Loucy (cell line): ENCODE measurements around the gene HOXD8.

Experiments
- H2AFZ ChIP-seq: fragments of 200-600 bp; sonication (generic); 2 replicates; pipeline ENCODE4 v1.6.0; 2016; ENCODE audit warnings: antibody characterized with exemption, mild to moderate bottlenecking, low read length, moderate library complexity
- H3F3A ChIP-seq: fragments of 200-600 bp; 2 replicates; pipeline ENCODE4 v1.6.0; 2016; ENCODE audit warnings: antibody characterized with exemption, low read depth, mild to moderate bottlenecking
- H3K27me3 ChIP-seq: fragments of 200-600 bp; sonication (generic); 2 replicates; pipeline ENCODE4 v1.6.1; 2014; ENCODE audit warnings: low read length, mild to moderate bottlenecking; ENCODE audit not compliant: insufficient read depth, poor library complexity, severe bottlenecking
- H3K36me3 ChIP-seq: fragments of 200-600 bp; sonication (generic); 2 replicates; pipeline ENCODE4 v1.6.1; 2016; ENCODE audit warnings: low read length; ENCODE audit not compliant: insufficient read depth
- H3K4me1 ChIP-seq: fragments of 200-600 bp; sonication (generic); 2 replicates; pipeline ENCODE4 v1.5.1; 2014; ENCODE audit warnings: low read length, mild to moderate bottlenecking; ENCODE audit not compliant: insufficient read depth, poor library complexity, severe bottlenecking
- H3K4me2 ChIP-seq: fragments of 200-600 bp; sonication (generic); 2 replicates; pipeline ENCODE4 v1.6.0; 2014; ENCODE audit warnings: antibody characterized with exemption, low read length, low read depth, mild to moderate bottlenecking; ENCODE audit not compliant: poor library complexity, severe bottlenecking
- H3K4me3 ChIP-seq: fragments of 200-600 bp; sonication (generic); 2 replicates; pipeline ENCODE4 v1.5.1; 2014; ENCODE audit warnings: low read length, mild to moderate bottlenecking, mixed read lengths; ENCODE audit not compliant: poor library complexity, severe bottlenecking
- H3K79me2 ChIP-seq: fragments of 200-600 bp; sonication (generic); 2 replicates; pipeline ENCODE4 v1.6.1; 2014; ENCODE audit warnings: low read length; ENCODE audit not compliant: insufficient read depth
- H3K9ac ChIP-seq: fragments of 200-600 bp; sonication (generic); 2 replicates; pipeline ENCODE4 v1.6.0; 2014; ENCODE audit warnings: mild to moderate bottlenecking, low read depth, low read length, moderate library complexity; ENCODE audit not compliant: poor library complexity, severe bottlenecking
- H3K9me2 ChIP-seq: fragments of 200-600 bp; sonication (generic); replicated peaks from 2 replicates; pipeline ENCODE4 v1.6.1; 2016; ENCODE audit warnings: low read depth, low read length, mixed read lengths
- H3K9me3 ChIP-seq: fragments of 200-600 bp; sonication (generic); 2 replicates; pipeline ENCODE4 v1.6.1; 2014; ENCODE audit warnings: mild to moderate bottlenecking, antibody characterized with exemption, low read length, low read depth; ENCODE audit not compliant: insufficient read depth
- H4K20me1 ChIP-seq: fragments of 200-600 bp; sonication (generic); 2 replicates; pipeline ENCODE4 v1.6.0; 2014; ENCODE audit warnings: antibody characterized with exemption, low read length, mild to moderate bottlenecking; ENCODE audit not compliant: insufficient read depth, poor library complexity, severe bottlenecking
- EZH2phosphoT487 ChIP-seq: fragments of 200-600 bp; IDR thresholded peaks from 2 replicates; pipeline ENCODE4 v1.6.1; 2018; ENCODE audit warnings: antibody characterized with exemption, mild to moderate bottlenecking, moderate library complexity, borderline replicate concordance
- TF ChIP-seq, protein P1 (sequence below): fragments of 200-600 bp; sonication (generic); conservative IDR thresholded peaks from 2 replicates; pipeline ENCODE4 v1.5.1; 2014; ENCODE audit warnings: mild to moderate bottlenecking, antibody characterized with exemption, low read length

The HOXD8 gene

DNA sequence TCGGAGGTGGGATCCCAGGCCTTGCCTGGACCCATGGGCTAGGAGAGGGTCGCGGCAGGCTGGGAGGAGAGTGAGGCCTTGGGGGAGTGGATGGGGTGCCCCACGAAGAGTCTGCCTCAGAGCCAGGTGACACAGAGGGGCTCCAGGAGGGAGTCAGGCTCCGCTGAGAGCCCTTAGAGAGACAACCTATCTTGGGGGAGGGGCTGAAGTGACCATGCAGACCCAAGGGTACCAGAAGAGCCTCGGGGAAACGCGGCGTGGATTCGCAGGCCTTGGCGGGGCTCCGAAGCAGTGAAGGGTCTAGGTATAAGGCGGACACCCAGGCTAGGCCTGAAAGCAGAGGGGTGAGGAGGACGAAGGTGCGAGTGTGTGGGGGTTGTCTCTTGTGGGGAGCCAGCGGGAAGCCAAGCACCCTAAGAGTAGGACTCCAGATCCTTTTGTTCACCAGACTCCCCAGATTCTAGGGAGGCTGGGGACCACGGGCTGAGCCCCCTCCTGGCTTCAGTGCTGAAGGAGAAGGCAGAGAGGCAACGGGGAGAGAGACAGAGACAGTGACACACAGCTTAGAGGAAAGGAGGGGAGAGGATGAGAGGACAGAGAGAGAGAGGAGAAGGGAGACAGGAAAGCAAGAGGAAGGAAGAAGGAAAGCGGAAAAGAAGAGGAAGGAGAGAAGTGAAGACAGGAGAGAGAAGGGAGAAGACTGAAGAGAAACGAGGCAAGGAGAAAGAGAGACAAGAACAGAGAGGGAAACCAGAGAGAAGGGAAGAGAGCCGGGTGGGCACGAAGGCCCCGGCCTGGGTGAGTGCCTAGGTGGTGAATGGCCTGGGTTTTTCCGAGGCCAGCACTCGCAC is 23.6 kb upstream of the HOXD8 start:
- no peaks in the 10 kb centered on the region for H3K79me2 ChIP-seq
- H3K36me3 ChIP-seq = no peaks in the 10 kb centered on the region
- no peaks in the 10 kb centered on the region for H3F3A ChIP-seq
- no peak overlapping the region for H3K9ac ChIP-seq
- H3K4me2 ChIP-seq = no peak overlapping the region
- no peak overlapping the region for H3K4me3 ChIP-seq
- peaks cover 3% of the 10 kb centered on the region for H3K4me1 ChIP-seq
- H4K20me1 ChIP-seq = no peaks in the 10 kb centered on the region
- H2AFZ ChIP-seq = no peak overlapping the region
- TF ChIP-seq EZH2phosphoT487 = no peak
- TF ChIP-seq, protein P1, sequence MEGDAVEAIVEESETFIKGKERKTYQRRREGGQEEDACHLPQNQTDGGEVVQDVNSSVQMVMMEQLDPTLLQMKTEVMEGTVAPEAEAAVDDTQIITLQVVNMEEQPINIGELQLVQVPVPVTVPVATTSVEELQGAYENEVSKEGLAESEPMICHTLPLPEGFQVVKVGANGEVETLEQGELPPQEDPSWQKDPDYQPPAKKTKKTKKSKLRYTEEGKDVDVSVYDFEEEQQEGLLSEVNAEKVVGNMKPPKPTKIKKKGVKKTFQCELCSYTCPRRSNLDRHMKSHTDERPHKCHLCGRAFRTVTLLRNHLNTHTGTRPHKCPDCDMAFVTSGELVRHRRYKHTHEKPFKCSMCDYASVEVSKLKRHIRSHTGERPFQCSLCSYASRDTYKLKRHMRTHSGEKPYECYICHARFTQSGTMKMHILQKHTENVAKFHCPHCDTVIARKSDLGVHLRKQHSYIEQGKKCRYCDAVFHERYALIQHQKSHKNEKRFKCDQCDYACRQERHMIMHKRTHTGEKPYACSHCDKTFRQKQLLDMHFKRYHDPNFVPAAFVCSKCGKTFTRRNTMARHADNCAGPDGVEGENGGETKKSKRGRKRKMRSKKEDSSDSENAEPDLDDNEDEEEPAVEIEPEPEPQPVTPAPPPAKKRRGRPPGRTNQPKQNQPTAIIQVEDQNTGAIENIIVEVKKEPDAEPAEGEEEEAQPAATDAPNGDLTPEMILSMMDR = no peak
- H3K9me2 ChIP-seq = no peaks in the 10 kb centered on the region
- H3K27me3 ChIP-seq = peaks cover 4% of the 10 kb centered on the region
- no peaks in the 10 kb centered on the region for H3K9me3 ChIP-seq

DNA sequence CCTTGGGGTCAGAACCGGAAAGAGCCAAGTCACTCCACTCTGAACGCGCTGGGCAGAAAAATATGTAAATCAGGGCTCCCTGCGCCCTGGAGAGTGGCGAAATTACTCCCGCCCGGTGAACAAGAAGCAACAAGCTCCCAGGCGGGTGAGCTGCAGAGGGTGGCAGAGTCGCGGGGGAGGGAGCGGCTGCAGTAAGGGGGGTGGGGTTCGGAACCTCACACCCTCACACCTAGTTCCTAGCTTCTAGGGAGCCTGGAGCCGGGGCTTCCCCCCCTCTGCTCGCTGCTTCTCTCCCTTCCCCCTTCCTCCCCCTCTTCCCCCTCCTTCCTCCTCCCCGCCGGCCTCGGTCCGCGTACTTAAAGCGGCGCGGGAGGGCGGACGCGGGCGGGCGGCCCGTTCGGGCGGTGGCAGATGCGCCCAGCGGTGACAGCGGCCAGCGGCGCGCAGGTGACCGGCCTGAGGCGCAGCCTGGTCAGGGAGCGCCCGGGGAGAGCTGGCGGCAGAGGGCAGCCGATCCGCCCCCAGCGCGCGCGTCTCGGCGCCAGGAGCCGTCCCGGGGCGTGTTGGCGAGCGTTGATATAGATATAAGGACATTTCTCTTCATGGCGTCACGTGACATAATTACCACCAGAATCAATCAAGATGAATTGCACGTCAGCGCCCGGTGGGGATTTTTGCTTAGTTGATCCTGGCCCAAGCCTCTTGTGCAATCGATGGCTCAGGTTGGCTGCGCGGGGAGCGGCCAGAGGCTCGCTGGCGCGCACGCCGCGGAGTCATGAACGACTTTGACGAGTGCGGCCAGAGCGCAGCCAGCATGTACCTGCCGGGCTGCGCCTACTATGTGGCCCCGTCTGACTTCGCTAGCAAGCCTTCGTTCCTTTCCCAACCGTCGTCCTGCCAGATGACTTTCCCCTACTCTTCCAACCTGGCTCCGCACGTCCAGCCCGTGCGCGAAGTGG is 22.6 kb upstream of the HOXD8 start, which contains the start of gene HOXD11:
Gene HOXD11, plus strand, starts transcription at position 700 of the 959 bp plus-strand sequence. Its CDS starts 76 bp downstream, at position 776.
- Histone ChIP-seq H3K4me3 (no peak within 1 kb of the TSS), H2AFZ (no peak within 1 kb of the TSS), H3K9ac (no peak within 1 kb of the TSS), H3K27me3 (peaks cover 7% of the 10 kb centered on the region), H3K36me3 (no peaks in the 10 kb centered on the region), H3K4me2 (no peak within 1 kb of the TSS), H4K20me1 (no peaks in the 10 kb centered on the region), H3F3A (no peaks in the 10 kb centered on the region), H3K79me2 (no peaks in the 10 kb centered on the region), H3K9me3 (no peaks in the 10 kb centered on the region), H3K9me2 (no peaks in the 10 kb centered on the region), H3K4me1 (peaks cover 3% of the 10 kb centered on the region)
- TF ChIP-seq, protein P1 = no peak
- no peak for TF ChIP-seq EZH2phosphoT487

DNA sequence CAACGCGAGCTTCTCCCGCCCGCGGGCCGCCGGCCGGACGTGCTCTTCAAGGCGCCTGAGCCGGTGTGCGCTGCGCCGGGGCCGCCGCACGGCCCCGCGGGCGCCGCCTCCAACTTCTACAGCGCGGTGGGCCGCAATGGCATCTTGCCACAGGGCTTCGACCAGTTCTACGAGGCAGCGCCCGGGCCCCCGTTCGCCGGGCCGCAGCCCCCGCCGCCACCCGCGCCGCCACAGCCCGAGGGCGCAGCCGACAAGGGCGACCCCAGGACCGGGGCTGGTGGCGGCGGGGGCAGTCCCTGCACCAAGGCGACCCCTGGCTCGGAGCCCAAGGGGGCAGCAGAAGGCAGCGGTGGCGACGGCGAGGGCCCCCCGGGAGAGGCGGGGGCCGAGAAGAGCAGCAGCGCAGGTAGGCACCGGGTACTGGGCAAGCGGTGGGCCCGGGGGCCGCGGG is 21.7 kb upstream of the HOXD8 start:
- H3K9me2 ChIP-seq = no peaks in the 10 kb centered on the region
- no peaks in the 10 kb centered on the region for H3K36me3 ChIP-seq
- H3K79me2 ChIP-seq = no peaks in the 10 kb centered on the region
- H3K9ac ChIP-seq = no peak overlapping the region
- H3F3A ChIP-seq = no peaks in the 10 kb centered on the region
- no peak for TF ChIP-seq EZH2phosphoT487
- TF ChIP-seq, protein P1 = no peak
- H3K4me3 ChIP-seq = no peak overlapping the region
- H3K4me2 ChIP-seq = no peak overlapping the region
- H2AFZ ChIP-seq = no peak overlapping the region
- H4K20me1 ChIP-seq = no peaks in the 10 kb centered on the region
- peaks cover 13% of the 10 kb centered on the region for H3K27me3 ChIP-seq
- H3K9me3 ChIP-seq = no peaks in the 10 kb centered on the region
- peaks cover 3% of the 10 kb centered on the region for H3K4me1 ChIP-seq
